ENCODE results near the gene ADCY3.

GRCh38 chr2:24888177-24888576, 31.9 kb downstream of the ADCY3 start:
- TF ChIP-seq POLR2AphosphoS5 (IDR thresholded peaks at IDR 0.05; ENCODE audit: low read depth, low read length): no peak
- no peak for TF ChIP-seq REST (IDR thresholded peaks at IDR 0.05; ENCODE audit: insufficient read depth in 1 of 2, low read depth in 2 of 2, low read length in 2 of 2)
